ENCODE measurements around the gene MYO5A. TPM values are rescaled to one million over a fixed set of nuclear protein-coding genes. Genes with fewer than 3 reads are reported as not detected.
"Not testable (repeated sequence)": the region's sequence is repeated elsewhere in the genome, so short reads cannot be mapped to it uniquely, and the experiment has no call there.

Gene MYO5A
- total and polyA plus RNA-seq, 8 donors, result 2.4 to 11.9 (median 8.1) TPM

GRCh38 chr15:52441841-52442240, 86.8 kb downstream of the MYO5A start:
- ATAC-seq (no peak), DNase-seq (no peak), FAIRE-seq (no peak)
- Histone ChIP-seq H3K27me3 (no peaks in the 10 kb centered on the region), H3K27ac (no peak overlapping the region), H3K4me1 (peaks cover 0 to 6% (median 0%) of the 10 kb centered on the region in 3 donors), H3K36me3 (no peaks in the 10 kb centered on the region), H3K4me3 (no peak overlapping the region), H3K9me3 (no peaks in the 10 kb centered on the region)
- TF ChIP-seq, protein P1, sequence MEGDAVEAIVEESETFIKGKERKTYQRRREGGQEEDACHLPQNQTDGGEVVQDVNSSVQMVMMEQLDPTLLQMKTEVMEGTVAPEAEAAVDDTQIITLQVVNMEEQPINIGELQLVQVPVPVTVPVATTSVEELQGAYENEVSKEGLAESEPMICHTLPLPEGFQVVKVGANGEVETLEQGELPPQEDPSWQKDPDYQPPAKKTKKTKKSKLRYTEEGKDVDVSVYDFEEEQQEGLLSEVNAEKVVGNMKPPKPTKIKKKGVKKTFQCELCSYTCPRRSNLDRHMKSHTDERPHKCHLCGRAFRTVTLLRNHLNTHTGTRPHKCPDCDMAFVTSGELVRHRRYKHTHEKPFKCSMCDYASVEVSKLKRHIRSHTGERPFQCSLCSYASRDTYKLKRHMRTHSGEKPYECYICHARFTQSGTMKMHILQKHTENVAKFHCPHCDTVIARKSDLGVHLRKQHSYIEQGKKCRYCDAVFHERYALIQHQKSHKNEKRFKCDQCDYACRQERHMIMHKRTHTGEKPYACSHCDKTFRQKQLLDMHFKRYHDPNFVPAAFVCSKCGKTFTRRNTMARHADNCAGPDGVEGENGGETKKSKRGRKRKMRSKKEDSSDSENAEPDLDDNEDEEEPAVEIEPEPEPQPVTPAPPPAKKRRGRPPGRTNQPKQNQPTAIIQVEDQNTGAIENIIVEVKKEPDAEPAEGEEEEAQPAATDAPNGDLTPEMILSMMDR (IDR thresholded peaks at IDR 0.05), result no peak
- intact Hi-C loops (cut with DNase I), result no loop called here
- WGBS, 2 donors, result 89 to 96% methylated on average over 2 of the region's 2 CpGs

- FAIRE-seq, result no peak
- ATAC-seq, result peak in 1 of 4 donors; percentile 15
- Histone ChIP-seq H3K27ac (no peak overlapping the region), H3K36me3 (no peaks in the 10 kb centered on the region), H3K4me3 (no peak overlapping the region), H3K9me3 (no peaks in the 10 kb centered on the region), H3K27me3 (no peaks in the 10 kb centered on the region), H3K4me1 (peaks cover 0 to 6% (median 0%) of the 10 kb centered on the region in 3 donors)
- intact Hi-C loops (cut with DNase I), result no loop called here
- DNase-seq, result no peak
- 67 to 82% methylated on average over 2 of the region's 2 CpGs for WGBS, 2 donors
- TF ChIP-seq, protein P1 (IDR thresholded peaks at IDR 0.05), result no peak
These were observed 87.7 kb downstream of the MYO5A start for GRCh38 chr15:52440946-52441345.

DNA sequence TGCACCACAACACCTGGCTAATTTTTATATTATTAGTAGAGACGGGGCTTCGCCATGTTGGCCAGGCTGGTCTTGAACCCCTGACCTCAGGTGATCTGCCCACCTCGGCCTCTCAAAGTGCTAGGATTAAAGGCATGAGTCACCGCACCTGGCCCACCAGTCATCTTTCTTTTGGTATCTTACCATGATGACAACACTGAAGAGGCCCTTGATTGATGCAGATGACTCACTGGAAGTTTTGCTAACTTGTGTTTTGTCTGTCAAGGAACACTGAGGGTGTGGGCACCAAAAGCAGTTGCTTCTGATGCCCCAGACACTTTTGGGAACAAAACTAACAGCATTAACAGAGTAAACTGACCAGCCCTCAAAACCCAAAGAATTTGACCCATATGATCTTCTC, 88.3 kb downstream of the MYO5A start:
- no peak for ATAC-seq
- Histone ChIP-seq H3K36me3 (no peaks in the 10 kb centered on the region), H3K4me1 (peaks cover 0 to 1% (median 0%) of the 10 kb centered on the region in 3 donors), H3K4me3 (no peak overlapping the region), H3K9me3 (no peaks in the 10 kb centered on the region), H3K27me3 (no peaks in the 10 kb centered on the region), H3K27ac (no peak overlapping the region)
- no peak for FAIRE-seq
- 89 to 94% methylated on average over 4 of the region's 4 CpGs for WGBS, 2 donors
- intact Hi-C loops (cut with DNase I), result no loop called here
- DNase-seq, result no peak
- TF ChIP-seq, protein P1 (IDR thresholded peaks at IDR 0.05), result no peak

- FAIRE-seq (no peak), ATAC-seq (no peak), DNase-seq (no peak)
- H3K27ac ChIP-seq, result no peak overlapping the region
- TF ChIP-seq, protein P1 (IDR thresholded peaks at IDR 0.05), result no peak
- no peaks in the 10 kb centered on the region for H3K4me1 ChIP-seq
- no peaks in the 10 kb centered on the region for H3K27me3 ChIP-seq
- intact Hi-C loops (cut with DNase I), result no loop called here
- H3K9me3 ChIP-seq, result no peaks in the 10 kb centered on the region
- no peaks in the 10 kb centered on the region for H3K36me3 ChIP-seq
- H3K4me3 ChIP-seq, result no peak overlapping the region
These were observed 89.2 kb downstream of the MYO5A start for GRCh38 chr15:52439470-52439869.

DNA sequence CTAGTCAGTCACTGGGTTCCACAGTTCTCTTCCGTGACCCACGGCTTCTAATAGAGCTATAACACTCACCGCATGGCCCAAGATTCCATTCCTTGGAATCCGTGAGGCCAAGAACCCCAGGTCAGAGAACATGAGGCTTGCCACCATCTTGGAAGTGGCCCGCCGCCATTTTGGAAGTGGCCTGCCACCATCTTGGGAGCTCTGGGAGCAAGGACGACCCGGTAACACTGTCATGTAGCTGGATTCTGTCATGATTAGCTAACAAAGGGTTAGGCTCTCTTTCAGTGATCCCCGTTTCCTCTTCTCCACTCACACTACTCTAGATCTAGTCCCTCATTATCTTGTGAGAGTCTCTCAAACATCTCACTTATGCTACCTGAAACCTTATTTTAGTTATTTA, 89.6 kb downstream of the MYO5A start:
- WGBS, 2 donors, result 97 to 98% methylated on average over 9 of the region's 9 CpGs
- ATAC-seq, result not testable (repeated sequence)

More for the DNA sequence above, 89.6 kb downstream of the MYO5A start:
- H3K27me3 ChIP-seq; H3K9me3 ChIP-seq; H3K4me3 ChIP-seq; H3K36me3 ChIP-seq; intact Hi-C loops (cut with DNase I); FAIRE-seq; H3K4me1 ChIP-seq; DNase-seq; H3K27ac ChIP-seq: not testable (repeated sequence)
